Fibroblast of lung (primary cell): ENCODE measurements around the gene APP. TPM values are rescaled to one million over a fixed set of nuclear protein-coding genes. Genes with fewer than 3 reads are reported as not detected.

ENCODE experiments used
- DNase-seq, 2 donors: peaks; one replicate each; pipeline versions ENCODE4 v3.0.0 to v3.0.0-alpha.2; 2010; ENCODE audit warnings: low read depth in 2 of 2
- H2AFZ ChIP-seq: 2 replicates; pipeline ENCODE4 v1.5.1; 2012; ENCODE audit warnings: low read length, control low read depth, inconsistent platforms
- H3K27ac ChIP-seq: 2 replicates; pipeline ENCODE4 v1.5.1; 2011; ENCODE audit warnings: low read length, control low read depth; ENCODE audit not compliant: insufficient read depth
- H3K27me3 ChIP-seq: 2 replicates; pipeline ENCODE4 v1.5.1; 2011; ENCODE audit warnings: mild to moderate bottlenecking, low read length; ENCODE audit not compliant: control insufficient read depth, insufficient read depth
- H3K36me3 ChIP-seq: 2 replicates; pipeline ENCODE4 v1.5.1; 2011; ENCODE audit warnings: low read length; ENCODE audit not compliant: control insufficient read depth, insufficient read depth
- H3K4me1 ChIP-seq: 2 replicates; pipeline ENCODE4 v1.5.1; 2011; ENCODE audit warnings: low read length; ENCODE audit not compliant: control insufficient read depth, insufficient read depth; ENCODE audit errors: extremely low read depth
- H3K4me2 ChIP-seq: 2 replicates; pipeline ENCODE4 v1.5.1; 2011; ENCODE audit warnings: low read length, control low read depth; ENCODE audit not compliant: insufficient read depth; ENCODE audit errors: extremely low read depth
- H3K4me3 ChIP-seq, 4 experiments: fragments of 200-600 bp in 1 of 4; sonication (generic) in 1 of 4; replicated peaks in 1 of 4; 2 replicates each; pipeline ENCODE4 v1.5.1; 2011 to 2016; ENCODE audit warnings: low read length in 4 of 4, low read depth in 3 of 4, mild to moderate bottlenecking in 3 of 4, control low read depth in 2 of 4, inconsistent platforms in 1 of 4, mixed read lengths in 1 of 4; ENCODE audit not compliant: insufficient read depth in 1 of 4; ENCODE audit errors: control extremely low read depth in 1 of 4
- H3K79me2 ChIP-seq: 2 replicates; pipeline ENCODE4 v1.5.1; 2012; ENCODE audit warnings: mild to moderate bottlenecking, low read length, inconsistent platforms; ENCODE audit not compliant: control insufficient read depth, insufficient read depth
- H3K9ac ChIP-seq: 2 replicates; pipeline ENCODE4 v1.5.1; 2011; ENCODE audit warnings: mild to moderate bottlenecking, low read length, control low read depth; ENCODE audit not compliant: insufficient read depth
- H3K9me3 ChIP-seq: 2 replicates; pipeline ENCODE4 v1.5.1; 2012; ENCODE audit warnings: low read depth, low read length; ENCODE audit not compliant: control insufficient read depth, insufficient read depth
- H4K20me1 ChIP-seq: 2 replicates; pipeline ENCODE4 v1.5.1; 2011; ENCODE audit warnings: low read length; ENCODE audit not compliant: control insufficient read depth, insufficient read depth; ENCODE audit errors: extremely low read depth
- CTCF ChIP-seq, 2 donors: IDR thresholded peaks in 1 of 2; conservative IDR thresholded peaks in 1 of 2; 1 replicate in 1 of 2; 2 replicates in 1 of 2; pipeline ENCODE4 v1.5.1; 2011 to 2012; ENCODE audit warnings: low read length in 2 of 2, control low read depth in 1 of 2, inconsistent platforms in 1 of 2, low read depth in 1 of 2, mild to moderate bottlenecking in 1 of 2
- EZH2 ChIP-seq: IDR thresholded peaks from 2 replicates; pipeline ENCODE4 v1.5.1; 2012; ENCODE audit warnings: low read length, control low read depth, mild to moderate bottlenecking; ENCODE audit errors: missing control alignments
- polyA plus RNA-seq, 2 donors: library from polyadenylated mRNA; depleted of rRNA in 1 of 2; stranded (reverse) in 1 of 2; unstranded in 1 of 2; fragments of >200 nt; gene quantifications; 2 replicates each; pipeline ENCODE4 v1.2.1, GENCODE V29; 2011 to 2012; ENCODE audit warnings: missing spikeins in 1 of 2
- total RNA-seq: library from RNA; depleted of rRNA; stranded (reverse); fragments of >200 nt; gene quantifications from 2 replicates; pipeline ENCODE4 v1.2.1, GENCODE V29; 2014

The APP gene
- total and polyA plus RNA-seq, 2 donors (not counting 1 experiment from before 2014, with no cell fraction given), result 633 to 1,088 TPM

DNA sequence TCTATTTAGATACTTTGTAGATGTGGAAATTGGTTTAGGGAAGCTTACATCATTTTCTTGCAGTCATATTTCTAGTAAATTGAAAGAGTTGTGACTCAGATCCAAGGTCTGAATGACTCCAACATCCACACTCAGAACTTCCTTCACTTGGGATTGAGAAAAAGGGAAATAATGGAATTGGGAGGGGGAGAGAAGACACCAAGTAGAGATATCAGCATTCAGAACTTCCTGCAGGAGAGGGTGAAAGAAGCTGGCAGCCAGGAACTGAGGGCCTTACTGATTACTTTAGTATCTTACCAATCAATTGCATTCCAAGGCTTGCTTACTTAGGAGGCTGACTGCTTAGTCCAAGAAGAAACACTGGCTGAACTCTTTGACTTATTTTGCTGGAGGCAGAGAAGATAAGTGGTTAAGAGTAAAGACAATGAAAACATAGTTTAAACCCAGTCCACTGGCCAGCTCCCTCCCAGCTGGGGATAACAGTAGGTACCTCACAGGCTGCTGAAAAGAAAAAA is 21.7 kb downstream of the APP start:
- peak; percentile 58 to 74 for DNase-seq
- Histone ChIP-seq H3K79me2 (peaks cover 54% of the 10 kb centered on the region), H3K9me3 (no peaks in the 10 kb centered on the region)

DNA sequence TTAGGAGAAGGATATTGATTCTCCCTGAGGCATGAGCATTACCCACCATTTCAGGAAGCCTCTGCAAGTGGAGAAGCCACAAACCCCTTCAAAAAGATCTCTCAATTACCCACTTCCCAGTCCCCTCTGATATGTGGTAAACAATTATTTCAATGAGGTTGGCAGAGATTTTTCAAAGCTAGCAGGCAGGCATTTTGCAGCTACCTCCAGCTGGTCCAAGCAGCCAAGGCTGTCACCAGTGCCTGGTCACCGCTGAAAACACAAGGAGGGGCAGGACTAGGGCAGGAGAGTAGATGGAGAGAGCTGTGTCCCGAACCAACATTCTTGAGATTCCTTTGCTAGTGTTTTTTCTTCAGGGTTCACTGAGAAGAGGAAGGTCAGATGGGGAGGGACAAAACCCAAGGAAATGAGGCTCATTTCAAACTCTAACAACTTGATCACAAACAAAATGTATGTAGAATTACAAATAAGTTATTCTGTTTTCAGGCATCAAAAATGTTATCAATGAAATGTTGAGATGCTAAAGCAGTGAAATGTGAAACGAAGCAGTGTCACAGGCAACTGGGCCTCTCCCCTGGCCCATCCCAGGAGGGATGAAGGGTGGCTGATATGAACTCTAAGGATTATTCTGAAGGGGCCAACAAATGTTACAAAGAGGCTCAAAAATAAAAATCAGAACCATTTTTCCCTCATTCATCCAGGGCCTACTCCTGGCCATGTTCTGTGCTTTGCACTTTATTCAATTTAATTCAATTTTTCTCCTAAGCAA is 22.3 kb downstream of the APP start:
- Histone ChIP-seq H3K27ac (peak overlapping the region; percentile 72), H3K36me3 (no peaks in the 10 kb centered on the region), H3K27me3 (no peaks in the 10 kb centered on the region), H4K20me1 (no peaks in the 10 kb centered on the region), H3K9me3 (no peaks in the 10 kb centered on the region), H3K9ac (no peak overlapping the region), H3K4me1 (peaks cover 14% of the 10 kb centered on the region), H3K79me2 (peaks cover 50% of the 10 kb centered on the region), H3K4me3 (no peak overlapping the region), H2AFZ (no peak overlapping the region), H3K4me2 (peak overlapping the region; percentile 46)
- TF ChIP-seq EZH2 (no peak), CTCF (conservative IDR thresholded peaks at IDR 0.05 in 1 of 2, IDR thresholded peaks at IDR 0.05 in 1 of 2; ENCODE audit: low read depth in 1 of 2, low read length in 2 of 2) (no peak)
- DNase-seq, result no peak

More for the DNA sequence above, 21.7 kb downstream of the APP start:
- H3K27ac ChIP-seq, result peak overlapping the region; percentile 30
- no peaks in the 10 kb centered on the region for H3K27me3 ChIP-seq
- H3K9ac ChIP-seq, result no peak overlapping the region
- no peaks in the 10 kb centered on the region for H3K36me3 ChIP-seq
- peaks cover 15% of the 10 kb centered on the region for H3K4me1 ChIP-seq
- no peak for TF ChIP-seq EZH2
- no peak for TF ChIP-seq CTCF (conservative IDR thresholded peaks at IDR 0.05 in 1 of 2, IDR thresholded peaks at IDR 0.05 in 1 of 2; ENCODE audit: low read depth in 1 of 2, low read length in 2 of 2)
- peak overlapping the region; percentile 46 for H3K4me2 ChIP-seq
- no peak overlapping the region for H3K4me3 ChIP-seq
- H4K20me1 ChIP-seq, result no peaks in the 10 kb centered on the region
- H2AFZ ChIP-seq, result no peak overlapping the region

GRCh38 chr21:26147535-26147934 is 23.0 kb downstream of the APP start:
- Histone ChIP-seq H3K27me3 (no peaks in the 10 kb centered on the region), H3K27ac (no peak overlapping the region), H3K36me3 (no peaks in the 10 kb centered on the region), H3K4me2 (peak overlapping the region; percentile 46), H3K9ac (no peak overlapping the region), H4K20me1 (no peaks in the 10 kb centered on the region), H3K4me1 (peaks cover 14% of the 10 kb centered on the region), H3K79me2 (peaks cover 44% of the 10 kb centered on the region), H3K9me3 (no peaks in the 10 kb centered on the region), H3K4me3 (no peak overlapping the region), H2AFZ (no peak overlapping the region)
- TF ChIP-seq CTCF (conservative IDR thresholded peaks at IDR 0.05 in 1 of 2, IDR thresholded peaks at IDR 0.05 in 1 of 2; ENCODE audit: low read depth in 1 of 2, low read length in 2 of 2), result no peak
- no peak for TF ChIP-seq EZH2
- DNase-seq, result no peak
